Fibroblast of skin of left biceps (primary cell): ENCODE data around the gene PRDM15.
A peak's percentile ranks its signal among the peaks of the same experiment; 100 is the strongest.

ENCODE experiments used
- DNase-seq, 2 experiments: peaks; one replicate each; pipeline ENCODE4 v3.0.0-alpha.2; 2013; ENCODE audit warnings: low read depth in 2 of 2

PRDM15 gene

DNA sequence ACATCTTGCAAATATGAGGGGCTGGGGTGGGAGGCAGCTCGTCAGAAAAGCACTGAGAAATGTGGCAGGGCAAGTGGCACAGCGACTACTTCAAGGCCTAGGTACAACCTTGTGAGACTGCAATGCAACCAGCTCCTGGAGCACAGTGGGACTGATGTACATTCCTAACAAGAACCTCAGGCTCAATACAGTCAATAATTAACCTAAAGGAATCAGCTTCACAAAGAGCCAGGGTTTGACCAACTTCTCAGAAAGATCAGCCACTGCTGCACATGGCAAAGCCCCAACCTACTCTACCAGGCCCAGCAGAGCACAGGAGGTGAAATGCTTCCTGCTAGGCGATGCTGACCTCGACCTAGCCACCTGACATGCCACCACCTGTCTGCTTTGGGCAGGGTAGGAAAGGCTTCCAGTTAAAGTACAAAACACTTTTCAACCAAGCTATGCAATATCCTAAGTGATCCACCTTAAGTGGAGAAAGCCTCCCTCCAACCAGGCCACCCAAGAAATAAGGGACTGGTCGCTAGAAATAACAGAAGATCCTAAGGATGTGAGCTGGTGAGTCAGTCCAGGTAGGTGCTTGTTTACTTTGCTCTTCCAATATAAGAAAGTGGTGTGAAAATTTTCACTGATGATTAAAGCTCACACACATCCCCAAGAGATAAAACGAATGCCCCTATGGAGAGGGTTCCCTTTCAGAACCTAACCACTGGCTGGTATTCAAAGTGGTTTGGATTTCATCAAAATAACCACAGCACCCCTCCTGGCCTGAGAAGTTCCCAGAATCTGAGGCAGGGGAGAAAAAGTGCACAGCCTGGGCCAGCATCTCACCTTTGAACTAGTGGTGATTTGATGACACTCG lies 114.4 kb downstream of the PRDM15 start:
- DNase-seq: no peak

- no peak for DNase-seq
These were observed 115.1 kb downstream of the PRDM15 start for GRCh38 chr21:41763996-41764395.

DNA sequence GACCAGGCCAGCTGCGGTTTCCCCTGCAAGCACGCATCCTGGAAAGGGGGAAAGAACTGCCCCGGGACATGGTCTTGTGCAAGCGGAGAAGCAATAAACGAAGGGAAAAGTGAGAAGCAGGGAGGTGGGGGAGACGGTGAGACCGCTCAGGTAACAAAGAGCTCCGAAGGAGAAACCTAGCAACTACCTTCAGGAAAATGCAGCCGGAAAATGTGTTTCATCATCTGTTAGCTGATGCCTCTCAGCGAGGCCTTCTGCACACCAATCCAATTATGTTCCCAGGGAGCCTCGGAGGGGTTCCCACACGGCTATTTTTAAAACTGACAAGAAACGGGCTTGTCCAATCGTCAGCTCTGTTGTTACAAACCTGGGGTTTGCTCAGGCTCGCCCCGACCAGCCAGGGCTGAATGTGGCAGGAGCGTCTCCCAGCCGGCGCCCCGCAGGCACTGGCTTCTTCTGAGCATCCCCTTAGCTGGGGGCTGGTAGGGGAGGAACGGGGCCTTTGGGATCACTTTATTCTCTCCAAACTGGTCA lies 115.7 kb downstream of the PRDM15 start:
- DNase-seq: no peak

DNA sequence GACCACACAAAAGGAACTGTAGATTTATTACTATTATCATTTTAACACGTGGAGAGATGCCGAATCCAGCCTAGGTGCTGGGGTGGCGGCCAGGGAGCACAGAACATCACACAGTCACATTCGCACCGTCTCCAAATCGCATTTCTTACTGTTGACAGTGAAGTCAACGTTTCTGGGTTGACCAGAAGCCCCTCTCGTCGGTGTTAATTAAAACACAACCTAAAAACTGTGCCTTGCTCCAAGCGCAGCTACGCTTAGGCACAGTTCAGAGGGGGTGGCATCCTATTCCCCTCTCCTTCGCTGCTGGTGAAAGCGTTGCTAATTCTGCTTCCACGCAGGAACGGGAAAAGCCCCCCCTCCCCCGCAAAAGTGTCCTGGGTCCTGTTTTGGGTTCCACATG lies 116.4 kb downstream of the PRDM15 start:
- no peak for DNase-seq

DNA sequence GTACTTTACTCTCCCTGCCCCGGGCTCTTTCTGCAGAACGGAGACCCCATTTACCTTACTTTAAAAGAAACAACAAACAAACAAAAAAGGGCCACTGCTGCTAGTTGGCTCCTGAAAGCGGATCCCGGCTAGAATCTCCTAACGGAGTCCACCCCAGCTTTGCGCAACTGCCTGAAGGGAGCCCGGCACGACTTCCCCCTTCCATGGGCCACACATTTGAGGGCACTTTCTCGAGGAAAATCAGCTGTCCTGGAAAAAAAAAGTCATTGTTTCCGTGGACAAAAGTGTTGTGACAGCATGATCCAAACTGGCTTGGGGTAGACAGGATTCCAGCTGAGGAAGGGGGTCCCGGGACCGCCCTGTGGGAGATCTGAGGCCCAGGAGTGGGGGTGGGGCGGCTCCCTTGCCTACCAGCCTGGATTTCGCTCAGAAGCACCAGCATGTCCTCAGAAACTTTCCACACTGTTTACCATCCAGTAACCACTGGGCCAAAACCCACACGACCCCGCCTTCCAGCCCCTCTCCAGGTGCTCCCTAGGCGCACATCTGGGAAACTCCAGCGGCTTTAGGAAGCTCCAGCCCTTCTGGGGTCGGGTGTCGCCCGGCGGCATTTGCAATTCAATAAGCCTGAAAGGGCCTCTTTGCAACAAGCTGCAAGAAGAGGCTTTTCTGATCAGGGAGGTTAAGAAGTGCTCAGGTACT lies 117.1 kb downstream of the PRDM15 start:
- no peak for DNase-seq

- no peak for DNase-seq
These were observed 117.8 kb downstream of the PRDM15 start for GRCh38 chr21:41761211-41761933.

- no peak for DNase-seq
These were observed 118.7 kb downstream of the PRDM15 start for GRCh38 chr21:41760411-41760810.

- no peak for DNase-seq
These were observed 119.2 kb downstream of the PRDM15 start for GRCh38 chr21:41759926-41760325.

GRCh38 chr21:41759214-41759840 lies 119.8 kb downstream of the PRDM15 start:
- no peak for DNase-seq

DNA sequence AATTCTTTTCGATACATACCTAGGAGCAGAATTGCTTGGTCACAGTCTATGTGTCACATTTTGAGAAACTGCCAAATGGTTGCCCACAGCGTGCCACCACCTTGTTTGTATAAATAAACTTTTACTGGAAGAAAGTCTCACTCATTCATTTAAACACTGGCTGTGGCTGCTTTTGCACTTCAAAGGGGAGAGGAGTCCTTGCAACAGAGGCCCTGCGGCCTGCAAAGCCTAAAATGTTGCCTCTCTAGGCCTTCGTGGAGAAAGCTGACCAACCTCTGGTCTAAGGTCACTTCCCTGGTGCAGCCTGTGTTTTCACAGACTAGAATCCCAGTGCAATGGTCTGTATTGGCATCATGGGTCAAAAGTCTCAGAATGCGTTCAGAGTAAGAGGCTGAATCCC lies 120.6 kb downstream of the PRDM15 start:
- no peak for DNase-seq

- DNase-seq: no peak
These were observed 123.0 kb downstream of the PRDM15 start for GRCh38 chr21:41755934-41756773.

DNA sequence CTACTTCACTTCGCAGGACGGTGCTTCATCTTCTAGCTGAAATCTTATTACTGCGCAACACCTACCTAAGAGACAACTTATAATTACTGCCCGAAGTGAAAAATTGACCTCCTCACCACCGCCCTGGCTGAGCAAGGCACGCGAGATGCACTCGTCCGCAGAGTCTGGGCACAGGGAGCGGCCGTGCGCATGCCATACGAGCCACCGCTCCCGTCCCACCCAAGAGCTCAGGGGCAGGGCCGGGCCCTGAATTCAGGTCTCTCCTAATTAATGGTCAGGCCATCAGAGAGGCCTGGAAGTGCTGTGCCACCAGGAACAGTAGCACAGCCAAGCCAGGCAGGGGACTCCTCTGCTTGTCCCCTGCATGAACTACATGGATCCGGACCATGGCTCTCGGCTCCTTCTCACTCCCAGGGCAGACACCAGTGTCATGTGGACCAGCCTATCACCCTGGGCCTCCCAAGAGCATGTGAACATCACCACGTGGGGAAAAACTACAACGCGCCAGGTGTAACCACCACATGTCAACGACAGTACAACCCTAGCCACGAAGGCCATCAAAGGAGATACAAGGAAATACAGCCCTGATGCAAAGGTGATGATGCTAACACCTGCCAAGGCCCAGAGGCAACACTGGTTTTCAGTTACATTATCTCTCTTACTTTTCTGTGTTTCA lies 123.7 kb downstream of the PRDM15 start:
- no peak for DNase-seq

- DNase-seq: no peak
These were observed 124.7 kb downstream of the PRDM15 start for GRCh38 chr21:41754479-41754891.

- DNase-seq: no peak
These were observed 125.9 kb downstream of the PRDM15 start for GRCh38 chr21:41753006-41753898.

GRCh38 chr21:41752231-41752681 lies 126.9 kb downstream of the PRDM15 start:
- peak; percentile 82 to 85 for DNase-seq

DNA sequence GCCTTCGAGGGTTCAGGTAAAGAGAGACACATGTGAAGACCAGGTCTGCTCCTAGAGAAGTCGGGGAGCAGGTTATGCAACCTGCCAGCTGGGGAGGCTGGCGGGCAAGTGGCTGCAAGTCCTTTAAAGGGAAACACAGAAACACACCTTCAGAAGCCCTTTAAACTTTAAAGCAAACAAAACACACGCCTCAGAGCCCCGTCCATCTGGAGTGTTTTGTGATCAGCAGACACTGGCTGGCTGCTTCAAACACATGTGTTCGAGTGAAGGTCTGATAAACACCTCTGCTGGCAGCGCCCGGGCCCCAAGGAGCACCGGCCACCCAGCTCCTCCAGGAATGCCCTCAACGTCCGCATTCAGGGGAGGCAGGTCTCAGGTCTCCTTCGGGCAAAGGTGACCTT lies 127.5 kb downstream of the PRDM15 start:
- DNase-seq: no peak

DNA sequence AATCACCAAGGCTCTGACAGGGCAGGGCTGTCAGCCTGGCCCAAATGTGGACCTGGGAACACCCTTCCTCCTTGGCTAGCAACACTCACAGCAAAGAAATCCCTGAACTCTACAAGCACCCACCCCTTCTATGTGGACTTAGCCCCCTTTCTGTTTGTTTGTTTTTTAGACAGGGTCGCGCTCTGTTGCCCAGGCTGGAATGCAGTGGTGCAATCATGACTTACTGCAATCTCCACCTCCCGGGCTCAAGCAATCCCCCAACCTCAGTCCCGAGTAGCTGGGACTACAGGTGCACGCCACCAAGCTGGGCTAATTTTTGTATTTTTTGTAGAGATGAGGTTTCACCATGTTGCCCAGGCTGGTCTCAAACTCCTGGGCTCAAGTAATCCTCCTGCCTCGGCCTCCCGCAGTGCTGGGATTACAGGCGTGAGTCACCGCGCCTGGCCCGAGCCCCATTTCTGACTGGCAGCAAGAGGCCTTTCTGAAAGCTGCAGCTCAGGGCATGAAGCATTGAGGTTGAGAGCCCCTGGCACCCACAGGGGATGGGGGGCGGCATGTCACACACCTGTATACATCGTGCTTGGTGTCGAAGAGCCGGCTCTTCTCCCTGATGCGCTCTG lies 128.5 kb downstream of the PRDM15 start:
- DNase-seq: no peak

DNA sequence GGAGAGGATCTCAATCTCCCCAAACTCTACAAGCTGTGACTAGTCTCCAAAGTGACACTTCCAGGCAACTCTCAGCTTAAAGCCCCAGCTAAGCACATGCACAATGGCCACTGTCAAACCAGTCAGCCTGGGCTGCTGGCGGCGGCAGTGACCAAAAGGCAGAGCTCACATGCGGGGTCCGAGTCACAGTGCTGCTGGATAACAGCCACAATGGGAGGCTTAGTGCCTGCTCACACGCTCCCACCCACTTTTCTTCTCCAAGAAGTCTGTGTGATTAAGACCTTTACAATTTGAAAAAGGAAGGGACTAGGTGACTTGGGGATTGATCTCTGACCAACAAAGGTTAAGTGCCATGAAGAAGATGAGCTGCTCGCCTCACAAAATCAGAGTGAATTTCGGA lies 129.1 kb downstream of the PRDM15 start:
- DNase-seq: no peak

DNA sequence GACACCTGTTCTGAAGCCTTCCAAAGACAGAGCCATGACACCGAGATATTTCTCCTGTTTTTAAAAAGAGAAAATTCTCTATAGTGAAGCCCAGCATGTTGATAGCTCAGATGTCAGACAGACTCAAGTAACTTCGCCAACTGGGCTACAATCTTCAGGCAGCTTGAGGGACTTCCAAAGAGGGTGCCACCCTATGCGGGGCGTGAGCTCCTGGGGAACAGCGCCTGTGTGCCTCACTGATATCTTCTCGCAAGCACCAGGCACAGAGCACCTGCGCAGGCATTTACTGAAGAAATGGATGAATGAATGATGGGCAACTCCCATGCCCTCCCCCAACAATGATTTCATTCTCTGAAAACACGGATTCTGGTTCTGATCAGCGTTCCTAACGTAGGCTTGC lies 129.9 kb downstream of the PRDM15 start:
- no peak for DNase-seq
